K562 (cell line): ENCODE data around the gene PHTF2. TPM values are rescaled to one million over a fixed set of nuclear protein-coding genes. Genes with fewer than 3 reads are reported as not detected.

ENCODE experiments used
- ATAC-seq: fragments of 200-7000 bp; cut with Tn5 transposase; 3 replicates; pipeline ENCODE4 v1.9.1; 2020; ENCODE audit warnings: moderate library complexity
- BruUV-seq: library from RNA; stranded (reverse); fragments of 400-500 nt; replicated peaks from 2 replicates; lab custom pipeline; 2021; lab: Mats Ljungman, UMichigan
- CTCF ChIA-PET: fragments of 300-600 bp; formaldehyde crosslinking; extraction: SDS; loops from one replicate; lab custom pipeline; 2021; ENCODE audit warnings: low intra/inter-chr PET ratio; lab: Yijun Ruan, JAX
- POLR2A ChIA-PET: fragments of 300-600, 350-650 bp; sonication (Branson Sonifier 250); formaldehyde crosslinking; extraction: SDS; loops from one replicate; lab custom pipeline; 2021; ENCODE audit warnings: antibody characterized with exemption, inconsistent platforms; lab: Yijun Ruan, JAX
- DNase-seq, 4 experiments: peaks; one replicate each; pipeline versions ENCODE4 v3.0.0 to v3.0.0-alpha.2; 2011 to 2018; ENCODE audit warnings: low spot score in 3 of 4, mixed read lengths in 3 of 4; ENCODE audit errors: extremely low read depth in 1 of 4
- FAIRE-seq: peaks from 2 replicates; lab custom pipeline; 2011; peaks lifted over from hg19 to GRCh38; lab: Jason Lieb, UNC
- H2AFZ ChIP-seq: 2 replicates; pipeline ENCODE4 v1.6.0; 2011; ENCODE audit warnings: low read depth, low read length, control low read depth, inconsistent platforms
- H3K27ac ChIP-seq: fragments of 200-600 bp; 3 replicates; pipeline ENCODE4 v1.8.0; 2011; ENCODE audit warnings: low read depth, mild to moderate bottlenecking, control low read depth, inconsistent platforms, low read length, moderate library complexity, mixed read lengths; ENCODE audit errors: extremely low read depth
- H3K27me3 ChIP-seq, 2 experiments: fragments of 300-600 bp in 1 of 2; 2 replicates in 1 of 2; 3 replicates in 1 of 2; pipeline versions ENCODE4 v1.6.0 to v1.8.0; 2011; ENCODE audit warnings: inconsistent platforms in 2 of 2, low read length in 2 of 2, mild to moderate bottlenecking in 1 of 2, mixed read lengths in 1 of 2, moderate library complexity in 1 of 2; ENCODE audit not compliant: control insufficient read depth in 2 of 2, insufficient read depth in 2 of 2
- H3K36me3 ChIP-seq: fragments of 300-600 bp; 3 replicates; pipeline ENCODE4 v1.8.0; 2011; ENCODE audit warnings: mild to moderate bottlenecking, low read length, inconsistent platforms; ENCODE audit not compliant: control insufficient read depth, insufficient read depth
- H3K4me1 ChIP-seq, 2 experiments: fragments of 200-600 bp in 1 of 2; replicated peaks in 1 of 2; 2 replicates in 1 of 2; 3 replicates in 1 of 2; pipeline versions ENCODE4 v1.5.1 to v1.8.0; 2011; ENCODE audit warnings: inconsistent platforms in 2 of 2, low read length in 2 of 2, mild to moderate bottlenecking in 1 of 2, mixed read lengths in 1 of 2, moderate library complexity in 1 of 2; ENCODE audit not compliant: control insufficient read depth in 2 of 2, insufficient read depth in 2 of 2
- H3K4me2 ChIP-seq: 2 replicates; pipeline ENCODE4 v1.6.1; 2011; ENCODE audit warnings: low read length, control low read depth, inconsistent platforms, mixed read lengths; ENCODE audit not compliant: insufficient read depth
- H3K4me3 ChIP-seq: fragments of 200-600 bp; sonication (generic), shearing (Covaris generic); 2 replicates; pipeline ENCODE4 v1.5.1; 2016; ENCODE audit warnings: control low read depth, inconsistent platforms
- H3K79me2 ChIP-seq: fragments of 200-600 bp; 3 replicates; pipeline ENCODE4 v1.8.0; 2011; ENCODE audit warnings: low read length, inconsistent platforms; ENCODE audit not compliant: control insufficient read depth, insufficient read depth
- H3K9ac ChIP-seq, 2 experiments: 2 replicates each; pipeline versions ENCODE4 v1.6.0 to v1.6.1; 2011; ENCODE audit warnings: low read depth in 2 of 2, low read length in 2 of 2, control low read depth in 1 of 2, inconsistent platforms in 1 of 2, mild to moderate bottlenecking in 1 of 2, mixed read lengths in 1 of 2; ENCODE audit not compliant: insufficient read depth in 1 of 2
- H3K9me1 ChIP-seq: one replicate; pipeline ENCODE4 v1.6.0; 2011; ENCODE audit warnings: inconsistent platforms, mild to moderate bottlenecking, low read length, moderate library complexity; ENCODE audit not compliant: control insufficient read depth, insufficient read depth
- H3K9me3 ChIP-seq: replicated peaks from 2 replicates; pipeline ENCODE4 v1.5.1; 2011; ENCODE audit warnings: low read depth, low read length, inconsistent platforms; ENCODE audit not compliant: control insufficient read depth, insufficient read depth
- H4K20me1 ChIP-seq: replicated peaks from 2 replicates; pipeline ENCODE4 v1.6.1; 2011; ENCODE audit warnings: low read length, inconsistent platforms, mixed read lengths; ENCODE audit not compliant: control insufficient read depth, insufficient read depth
- BRD4 ChIP-seq: fragments of 200-600 bp; sonication (generic); IDR thresholded peaks from 2 replicates; pipeline ENCODE4 v1.6.1; 2017; ENCODE audit warnings: inconsistent platforms
- CREBBP ChIP-seq: IDR thresholded peaks from one replicate; pipeline ENCODE4 v1.6.1; 2012; ENCODE audit warnings: low read depth, mild to moderate bottlenecking, control low read depth, inconsistent platforms, low read length
- HSF4 ChIP-seq: fragments of 250-450 bp; sonication (Bioruptor Pico); IDR thresholded peaks from 2 replicates; pipeline ENCODE4 v2.1.2; 2022; ENCODE audit warnings: mild to moderate bottlenecking, moderate library complexity, borderline replicate concordance
- MECOM ChIP-seq: fragments of 250-450 bp; sonication (Bioruptor Pico); IDR thresholded peaks from 2 replicates; pipeline ENCODE4 v1.8.0; 2022; ENCODE audit warnings: inconsistent platforms
- MXI1 ChIP-seq: IDR thresholded peaks from 2 replicates; pipeline ENCODE4 v1.6.1; 2011; ENCODE audit warnings: low read depth, mild to moderate bottlenecking, improper control_type of control experiment, low read length
- NFE2 ChIP-seq: IDR thresholded peaks from 2 replicates; pipeline ENCODE4 v1.6.1; 2014; ENCODE audit warnings: antibody characterized with exemption, low read depth
- NR3C1 ChIP-seq: sonication (generic); formaldehyde crosslinking; IDR thresholded peaks from 2 replicates; pipeline ENCODE4 v1.8.1; 2022; ENCODE audit warnings: missing genetic modification reagents
- POLR3G ChIP-seq: IDR thresholded peaks from 2 replicates; pipeline ENCODE4 v1.6.1; 2011; ENCODE audit not compliant: insufficient read length, insufficient replicate concordance; ENCODE audit errors: extremely low read depth
- SAFB ChIP-seq: fragments of 200-400 bp; formaldehyde crosslinking; IDR thresholded peaks from 2 replicates; pipeline ENCODE4 v1.6.1; 2017; ENCODE audit warnings: low read depth, low read length, borderline replicate concordance
- TGIF2 ChIP-seq: sonication (generic); formaldehyde crosslinking; IDR thresholded peaks from 2 replicates; pipeline ENCODE4 v1.8.1; 2022; ENCODE audit warnings: mild to moderate bottlenecking, missing genetic modification reagents, moderate library complexity
- ZC3H11A ChIP-seq: IDR thresholded peaks from 2 replicates; pipeline ENCODE4 v1.6.1; 2012; ENCODE audit warnings: low read depth, low read length, improper control_type of control experiment
- WGBS: fragments of 100-300 bp; shearing (Covaris generic); methylation state at CpG from one replicate; pipeline ENCODE4 v1.1.6; 2016; ENCODE audit warnings: low coverage, mixed read lengths; ENCODE audit not compliant: insufficient coverage; ENCODE audit errors: missing lambda C conversion rate; 5-methylcytosine and 5-hydroxymethylcytosine counted together
- in situ Hi-C: fragments of 300-500 bp; cut with MboI; formaldehyde crosslinking; loops from 4 replicates; pipeline ENCODE4 v1.15.0; 2018; ENCODE audit warnings: inconsistent platforms, mixed read lengths
- intact Hi-C: fragments of 100-400 bp; cut with micrococcal nuclease; formaldehyde crosslinking; loops from 2 replicates; pipeline ENCODE4 v1.14.2; 2022
- polyA plus RNA-seq, 8 experiments: library from polyadenylated mRNA; depleted of rRNA in 4 of 8; stranded (reverse) in 5 of 8; unstranded in 3 of 8; fragments of >200 nt; fragmentation: Nextera tagmentation in 2 of 8; fragmentation: Illumina TruSeq in 1 of 8; extraction: Ambion mirVana in 2 of 8; extraction: Trizol in 1 of 8; gene quantifications; 2 replicates each; pipeline versions ENCODE4 v1.2.1 to v1.2.3, GENCODE V29; 2011 to 2014; ENCODE audit warnings: inconsistent platforms in 1 of 8, missing spikeins in 1 of 8
- total RNA-seq, 7 experiments: library from RNA; depleted of rRNA in 6 of 7; stranded (reverse); fragments of >200 nt in 6 of 7; fragmentation: Illumina TruSeq in 2 of 7; extraction: Trizol in 2 of 7; gene quantifications; 2 replicates each; pipeline versions ENCODE4 v1.2.1 to v1.2.3, GENCODE V29; 2011 to 2021; ENCODE audit warnings: low replicate concordance in 1 of 7
- TF ChIP-seq, protein P1 (sequence below), 2 experiments: IDR thresholded peaks; 2 replicates each; pipeline ENCODE4 v1.6.1; 2011; ENCODE audit warnings: borderline replicate concordance in 1 of 2, control low read depth in 1 of 2, low read depth in 1 of 2, low read length in 1 of 2, mild to moderate bottlenecking in 1 of 2, mixed read lengths in 1 of 2, moderate library complexity in 1 of 2; ENCODE audit not compliant: insufficient read depth in 1 of 2, insufficient read length in 1 of 2, poor library complexity in 1 of 2, severe bottlenecking in 1 of 2; ENCODE audit errors: extremely low read depth in 1 of 2

PHTF2 gene
- total and polyA plus RNA-seq, 9 of the 15 experiments (the other 6 are each of a cell fraction or from before 2014, with no cell fraction given): 17.9 to 43.6 (median 25.4) TPM

GRCh38 chr7:77877791-77878190 is 79.2 kb downstream of the PHTF2 start:
- Histone ChIP-seq H3K4me1 (peaks cover 5 to 8% of the 10 kb centered on the region in 2 experiments; a peak in 4 of 5 replicates), H3K27me3 (no peaks in the 10 kb centered on the region), H3K9me3 (no peaks in the 10 kb centered on the region), H3K4me2 (no peak overlapping the region), H3K27ac (no peak overlapping the region), H3K4me3 (no peak overlapping the region), H3K79me2 (peaks cover 38% of the 10 kb centered on the region), H3K36me3 (peaks cover 5% of the 10 kb centered on the region; the same call in 1 of the 3 replicates), H4K20me1 (peaks cover 5% of the 10 kb centered on the region), H2AFZ (no peak overlapping the region), H3K9ac (no peak overlapping the region), H3K9me1 (peaks cover 4% of the 10 kb centered on the region)
- in situ Hi-C loops: no loop called here
- DNase-seq: no peak
- POLR2A ChIA-PET: no interaction called here
- intact Hi-C loops: no loop called here
- CTCF ChIA-PET: no interaction called here
- no peak for FAIRE-seq
- no peak for ATAC-seq
- WGBS: 72% methylated on average over 3 of the region's 3 CpGs
- no TSS peak for BruUV-seq
- TF ChIP-seq NR3C1 (CRISPR knock-in tag): no peak
- TF ChIP-seq, protein P1, sequence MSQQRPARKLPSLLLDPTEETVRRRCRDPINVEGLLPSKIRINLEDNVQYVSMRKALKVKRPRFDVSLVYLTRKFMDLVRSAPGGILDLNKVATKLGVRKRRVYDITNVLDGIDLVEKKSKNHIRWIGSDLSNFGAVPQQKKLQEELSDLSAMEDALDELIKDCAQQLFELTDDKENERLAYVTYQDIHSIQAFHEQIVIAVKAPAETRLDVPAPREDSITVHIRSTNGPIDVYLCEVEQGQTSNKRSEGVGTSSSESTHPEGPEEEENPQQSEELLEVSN (IDR thresholded peaks at IDR 0.05; ENCODE audit: borderline replicate concordance in 1 of 2, extremely low read depth in 1 of 2, insufficient read depth in 1 of 2, insufficient read length in 1 of 2, low read depth in 1 of 2, low read length in 1 of 2, poor library complexity in 1 of 2, severe bottlenecking in 1 of 2): no peak
- no peak for TF ChIP-seq NFE2
- no peak for TF ChIP-seq SAFB
- TF ChIP-seq TGIF2 (CRISPR knock-in tag): no peak
- TF ChIP-seq MXI1: no peak
- TF ChIP-seq ZC3H11A: no peak
- no peak for TF ChIP-seq HSF4 (CRISPR knock-in tag)
- no peak for TF ChIP-seq CREBBP
- TF ChIP-seq MECOM (CRISPR knock-in tag): no peak
- no peak for TF ChIP-seq BRD4
- no peak for TF ChIP-seq POLR3G
